Activated gamma-delta T cell (primary cell): Measurements from ENCODE around the gene CDAN1.
"Not testable (repeated sequence)": the region's sequence is repeated elsewhere in the genome, so short reads cannot be mapped to it uniquely, and the experiment has no call there.

Experiments
- DNase-seq: peaks from one replicate; lab custom pipeline; 2025; lab: John Stamatoyannopoulos, UW
- total RNA-seq, 2 donors: gene quantifications; one replicate each; lab custom pipeline; 2026; lab: John Stamatoyannopoulos, UW

CDAN1 gene, protein sequence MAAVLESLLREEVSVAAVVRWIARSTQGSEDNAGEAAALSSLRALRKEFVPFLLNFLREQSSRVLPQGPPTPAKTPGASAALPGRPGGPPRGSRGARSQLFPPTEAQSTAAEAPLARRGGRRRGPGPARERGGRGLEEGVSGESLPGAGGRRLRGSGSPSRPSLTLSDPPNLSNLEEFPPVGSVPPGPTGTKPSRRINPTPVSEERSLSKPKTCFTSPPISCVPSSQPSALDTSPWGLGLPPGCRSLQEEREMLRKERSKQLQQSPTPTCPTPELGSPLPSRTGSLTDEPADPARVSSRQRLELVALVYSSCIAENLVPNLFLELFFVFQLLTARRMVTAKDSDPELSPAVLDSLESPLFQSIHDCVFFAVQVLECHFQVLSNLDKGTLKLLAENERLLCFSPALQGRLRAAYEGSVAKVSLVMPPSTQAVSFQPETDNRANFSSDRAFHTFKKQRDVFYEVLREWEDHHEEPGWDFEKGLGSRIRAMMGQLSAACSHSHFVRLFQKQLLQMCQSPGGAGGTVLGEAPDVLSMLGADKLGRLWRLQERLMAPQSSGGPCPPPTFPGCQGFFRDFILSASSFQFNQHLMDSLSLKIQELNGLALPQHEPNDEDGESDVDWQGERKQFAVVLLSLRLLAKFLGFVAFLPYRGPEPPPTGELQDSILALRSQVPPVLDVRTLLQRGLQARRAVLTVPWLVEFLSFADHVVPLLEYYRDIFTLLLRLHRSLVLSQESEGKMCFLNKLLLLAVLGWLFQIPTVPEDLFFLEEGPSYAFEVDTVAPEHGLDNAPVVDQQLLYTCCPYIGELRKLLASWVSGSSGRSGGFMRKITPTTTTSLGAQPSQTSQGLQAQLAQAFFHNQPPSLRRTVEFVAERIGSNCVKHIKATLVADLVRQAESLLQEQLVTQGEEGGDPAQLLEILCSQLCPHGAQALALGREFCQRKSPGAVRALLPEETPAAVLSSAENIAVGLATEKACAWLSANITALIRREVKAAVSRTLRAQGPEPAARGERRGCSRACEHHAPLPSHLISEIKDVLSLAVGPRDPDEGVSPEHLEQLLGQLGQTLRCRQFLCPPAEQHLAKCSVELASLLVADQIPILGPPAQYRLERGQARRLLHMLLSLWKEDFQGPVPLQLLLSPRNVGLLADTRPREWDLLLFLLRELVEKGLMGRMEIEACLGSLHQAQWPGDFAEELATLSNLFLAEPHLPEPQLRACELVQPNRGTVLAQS
- 61.6 to 64.1 reads per million in 2 donors for total RNA-seq

- DNase-seq: peak; percentile 92
Measured at GRCh38 chr15:42736793-42737528, at the start of gene CDAN1. Gene CDAN1, minus strand, starts transcription at chr15:42737128. Its CDS starts 26 bp downstream, at chr15:42737102.

DNA sequence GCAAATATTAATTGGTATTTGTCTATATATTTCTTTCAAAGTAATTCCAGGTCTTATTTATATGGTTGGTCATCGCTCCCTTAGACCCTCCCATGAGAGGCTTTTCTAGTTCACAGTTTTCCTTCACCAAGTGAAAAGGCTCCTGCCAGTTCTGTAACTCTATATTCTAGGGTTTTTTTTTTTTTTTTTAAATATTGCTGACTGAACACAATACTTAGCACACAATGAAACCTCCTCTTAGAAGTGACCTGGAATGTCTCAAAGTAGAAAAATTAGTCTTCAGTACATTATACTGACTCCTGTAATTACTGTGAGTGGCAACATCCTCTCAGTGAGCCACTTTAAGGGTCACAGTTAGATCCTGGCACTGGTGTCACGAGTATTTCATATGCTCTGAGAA lies 48.6 kb upstream of the CDAN1 start:
- no peak for DNase-seq

- DNase-seq: no peak
Measured at GRCh38 chr15:42784705-42785104, 47.8 kb upstream of the CDAN1 start.

DNA sequence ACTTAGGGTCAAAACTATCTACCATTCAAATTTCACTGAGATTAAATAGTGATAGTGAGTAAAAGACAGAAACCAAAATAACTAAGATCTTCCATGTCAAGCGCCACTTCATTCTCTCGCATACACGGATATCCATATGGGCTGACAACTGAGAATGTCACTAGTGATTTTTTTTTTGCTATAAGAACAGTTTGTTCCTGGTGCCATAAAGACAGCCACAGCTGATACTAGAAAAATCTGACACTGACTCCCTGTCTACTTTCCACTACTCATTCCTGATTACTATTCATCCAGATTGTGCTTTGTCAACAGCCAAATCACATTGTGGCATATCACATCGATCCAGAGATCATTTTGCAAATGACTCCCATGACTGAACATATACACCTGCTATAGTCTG lies 45.8 kb upstream of the CDAN1 start:
- no peak for DNase-seq

GRCh38 chr15:42775416-42775815 lies 38.5 kb upstream of the CDAN1 start:
- no peak for DNase-seq

GRCh38 chr15:42772901-42773300 lies 36.0 kb upstream of the CDAN1 start:
- no peak for DNase-seq

DNA sequence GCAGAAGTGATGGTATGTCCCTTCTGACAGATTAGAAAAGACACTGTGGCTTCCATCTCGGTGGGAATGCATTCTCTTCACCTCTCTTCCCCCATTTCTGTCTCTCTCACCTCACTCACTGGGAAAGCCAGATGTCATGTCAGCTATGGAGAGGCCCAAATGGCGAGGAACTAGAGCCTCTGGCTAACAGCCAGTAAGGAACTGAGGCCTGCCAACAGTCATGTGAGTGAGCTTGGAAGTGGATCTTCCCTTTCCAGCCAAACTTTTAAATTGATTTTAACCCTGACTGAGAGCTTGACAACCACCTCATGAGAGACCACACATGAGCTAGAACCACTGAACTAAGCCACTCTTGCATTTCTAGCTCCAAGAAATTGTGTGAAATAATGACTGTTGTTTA lies 35.2 kb upstream of the CDAN1 start:
- DNase-seq: no peak

DNA sequence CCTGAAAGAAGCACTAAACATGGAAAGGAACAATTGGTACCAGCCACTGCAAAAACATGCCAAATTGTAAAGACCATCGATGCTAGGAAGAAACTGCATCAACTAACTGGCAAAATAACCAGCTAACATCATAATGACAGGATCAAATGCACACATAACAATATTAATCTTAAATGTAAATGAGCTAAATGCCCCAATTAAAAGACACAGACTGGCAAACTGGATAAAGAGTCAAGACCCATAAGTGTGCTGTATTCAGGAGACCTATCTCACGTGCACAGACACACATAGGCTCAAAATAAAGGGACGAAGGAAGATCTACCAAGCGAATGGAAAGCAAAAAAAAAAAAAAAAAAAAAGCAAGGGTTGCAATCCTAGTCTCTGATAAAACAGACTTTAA lies 29.2 kb upstream of the CDAN1 start:
- not testable (repeated sequence) for DNase-seq

DNA sequence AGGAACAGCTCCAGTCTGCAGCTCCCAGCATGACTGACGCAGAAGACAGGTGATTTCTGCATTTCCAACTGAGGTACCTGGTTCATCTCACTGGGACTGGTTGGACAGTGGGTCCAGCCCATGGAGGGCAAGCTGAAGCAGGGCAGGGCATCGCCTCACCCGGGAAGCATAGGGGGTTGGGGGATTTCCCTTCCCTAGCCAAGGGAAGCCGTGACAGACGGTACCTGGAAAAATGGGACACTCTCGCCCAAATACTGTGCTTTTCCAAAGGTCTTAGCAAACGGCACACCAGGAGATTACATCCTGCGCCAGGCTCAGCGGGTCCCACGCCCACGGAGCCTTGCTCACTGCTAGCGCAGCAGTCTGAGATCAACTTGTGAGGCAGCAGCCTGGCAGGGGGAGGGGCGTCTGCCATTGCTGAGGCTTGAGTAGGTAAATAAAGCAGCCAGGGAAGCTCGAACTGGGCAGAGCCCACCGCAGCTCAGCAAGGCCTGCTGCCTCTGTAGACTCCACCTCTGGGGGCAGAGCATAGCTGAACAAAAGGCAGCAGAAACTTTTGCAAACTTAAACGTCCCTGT lies 27.3 kb upstream of the CDAN1 start:
- DNase-seq: peak; percentile 9

- DNase-seq: not testable (repeated sequence)
Measured at GRCh38 chr15:42761813-42762212, 24.9 kb upstream of the CDAN1 start.

DNA sequence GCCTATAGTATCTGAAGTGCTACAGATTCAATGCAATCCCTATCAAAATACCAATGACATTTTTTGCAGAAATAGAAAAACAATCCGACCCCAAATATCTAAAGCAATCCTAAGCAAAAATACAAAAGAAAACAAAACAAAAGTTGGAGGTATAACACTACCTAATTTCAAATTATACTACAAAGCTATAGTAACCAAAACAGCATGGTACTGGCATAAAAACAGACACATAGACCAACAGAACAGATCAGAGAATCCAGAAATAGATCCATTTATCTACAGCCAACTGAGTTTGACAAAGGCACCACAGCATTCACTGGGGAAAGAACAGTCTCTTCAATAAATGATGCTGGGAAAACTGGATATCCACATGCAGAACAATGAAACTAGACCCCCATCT lies 23.8 kb upstream of the CDAN1 start:
- DNase-seq: no peak

- no peak for DNase-seq
Measured at GRCh38 chr15:42759093-42759492, 22.2 kb upstream of the CDAN1 start.

- no peak for DNase-seq
Measured at GRCh38 chr15:42750306-42750705, 13.4 kb upstream of the CDAN1 start.

DNA sequence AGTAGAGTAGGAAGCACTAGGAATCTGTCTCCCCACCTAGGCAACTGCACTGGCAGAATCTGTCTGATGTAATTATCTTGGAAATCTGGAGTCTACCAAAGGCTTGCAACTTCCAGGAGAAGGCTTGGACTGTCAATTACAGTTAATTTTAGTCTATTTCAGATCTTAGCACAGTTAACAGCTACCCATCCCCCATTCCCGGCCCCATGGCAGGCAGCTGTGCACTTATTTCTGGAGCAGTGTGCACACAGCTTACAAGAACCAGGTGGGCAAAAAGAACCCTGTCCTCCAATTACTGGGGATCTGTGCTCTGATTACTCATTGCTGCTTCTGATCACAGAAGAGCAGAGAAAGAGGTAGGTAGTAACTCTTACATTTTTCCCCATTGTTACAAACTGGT lies 12.3 kb upstream of the CDAN1 start:
- DNase-seq: no peak

GRCh38 chr15:42744195-42744594 lies 7.3 kb upstream of the CDAN1 start:
- no peak for DNase-seq

GRCh38 chr15:42742149-42742548 lies 5.2 kb upstream of the CDAN1 start:
- DNase-seq: no peak

- DNase-seq: no peak
Measured at GRCh38 chr15:42741710-42742109, 4.8 kb upstream of the CDAN1 start.

- DNase-seq: no peak
Measured at GRCh38 chr15:42737529-42738328, 801 bp upstream of the CDAN1 start.

GRCh38 chr15:42736178-42736792 lies 643 bp downstream of the CDAN1 start:
- DNase-seq: peak; percentile 19
